ENCODE data around the gene TANGO2.

Gene TANGO2

GRCh38 chr22:20087319-20088262, 66.7 kb downstream of the TANGO2 start:
- no peak for DNase-seq (ENCODE audit: low read depth)

- no peak for DNase-seq (ENCODE audit: low read depth)
Observed at GRCh38 chr22:20088263-20088648, 67.3 kb downstream of the TANGO2 start.

- DNase-seq (ENCODE audit: low read depth), result no peak
Observed at GRCh38 chr22:20089226-20089976, 68.5 kb downstream of the TANGO2 start.

- no peak for DNase-seq (ENCODE audit: low read depth)
Observed at GRCh38 chr22:20089977-20090729, 69.2 kb downstream of the TANGO2 start.

- DNase-seq (ENCODE audit: low read depth), result no peak
Observed at GRCh38 chr22:20090730-20091240, 69.9 kb downstream of the TANGO2 start.

- DNase-seq (ENCODE audit: low read depth), result no peak
Observed at GRCh38 chr22:20091690-20092476, 71.0 kb downstream of the TANGO2 start.

- DNase-seq (ENCODE audit: low read depth), result no peak
Observed at GRCh38 chr22:20092477-20092854, 71.6 kb downstream of the TANGO2 start.

GRCh38 chr22:20093418-20094196, 72.7 kb downstream of the TANGO2 start:
- no peak for DNase-seq (ENCODE audit: low read depth)

- DNase-seq (ENCODE audit: low read depth), result no peak
Observed at GRCh38 chr22:20094197-20094807, 73.4 kb downstream of the TANGO2 start.

- DNase-seq (ENCODE audit: low read depth), result no peak
Observed at GRCh38 chr22:20095521-20095920, 74.6 kb downstream of the TANGO2 start.

GRCh38 chr22:20096574-20097420, 75.9 kb downstream of the TANGO2 start:
- no peak for DNase-seq (ENCODE audit: low read depth)

GRCh38 chr22:20099099-20099711, 78.3 kb downstream of the TANGO2 start:
- no peak for DNase-seq (ENCODE audit: low read depth)

GRCh38 chr22:20101638-20102037, 80.7 kb downstream of the TANGO2 start:
- no peak for DNase-seq (ENCODE audit: low read depth)

GRCh38 chr22:20102203-20102780, 81.4 kb downstream of the TANGO2 start:
- no peak for DNase-seq (ENCODE audit: low read depth)

- DNase-seq (ENCODE audit: low read depth), result no peak
Observed at GRCh38 chr22:20105456-20106204, 84.7 kb downstream of the TANGO2 start.

- DNase-seq (ENCODE audit: low read depth), result no peak
Observed at GRCh38 chr22:20106205-20106848, 85.4 kb downstream of the TANGO2 start.

- no peak for DNase-seq (ENCODE audit: low read depth)
Observed at GRCh38 chr22:20106849-20107237, 85.9 kb downstream of the TANGO2 start.

Data from stimulated activated CD4-positive, alpha-beta T cell treated with anti-CD3 and anti-CD28 coated beads, Interleukin-2, amount 100 ng/mL, for 4 hours (primary cell).